Measurements from ENCODE around the gene OASL. TPM values are rescaled to one million over a fixed set of nuclear protein-coding genes. Genes with fewer than 3 reads are reported as not detected.

The OASL gene
- total RNA-seq, 4 donors from 2014 or later: 5.2 to 18.7 (median 11.5) TPM

DNA sequence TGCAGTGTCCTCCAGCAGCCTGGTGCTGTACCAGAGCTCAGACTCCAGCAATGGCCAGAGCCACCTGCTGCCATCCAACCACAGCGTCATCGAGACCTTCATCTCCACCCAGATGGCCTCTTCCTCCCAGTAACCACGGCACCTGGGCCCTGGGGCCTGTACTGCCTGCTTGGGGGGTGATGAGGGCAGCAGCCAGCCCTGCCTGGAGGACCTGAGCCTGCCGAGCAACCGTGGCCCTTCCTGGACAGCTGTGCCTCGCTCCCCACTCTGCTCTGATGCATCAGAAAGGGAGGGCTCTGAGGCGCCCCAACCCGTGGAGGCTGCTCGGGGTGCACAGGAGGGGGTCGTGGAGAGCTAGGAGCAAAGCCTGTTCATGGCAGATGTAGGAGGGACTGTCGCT lies 38.0 kb downstream of the OASL start:
- Histone ChIP-seq H3K36me3 (peaks cover 0 to 5% (median 0%) of the 10 kb centered on the region in 4 donors), H3K4me1 (no peaks in the 10 kb centered on the region), H3K27me3 (no peaks in the 10 kb centered on the region), H3K4me3 (no peak overlapping the region), H3K27ac (no peak overlapping the region), H3K9me3 (no peaks in the 10 kb centered on the region)
- TF ChIP-seq POLR2A (IDR thresholded peaks at IDR 0.05): no peak
- no peak for TF ChIP-seq POLR2AphosphoS5 (IDR thresholded peaks at IDR 0.05)
- no peak for TF ChIP-seq EP300 (IDR thresholded peaks at IDR 0.05; ENCODE audit: low read depth)
- TF ChIP-seq, protein P1, sequence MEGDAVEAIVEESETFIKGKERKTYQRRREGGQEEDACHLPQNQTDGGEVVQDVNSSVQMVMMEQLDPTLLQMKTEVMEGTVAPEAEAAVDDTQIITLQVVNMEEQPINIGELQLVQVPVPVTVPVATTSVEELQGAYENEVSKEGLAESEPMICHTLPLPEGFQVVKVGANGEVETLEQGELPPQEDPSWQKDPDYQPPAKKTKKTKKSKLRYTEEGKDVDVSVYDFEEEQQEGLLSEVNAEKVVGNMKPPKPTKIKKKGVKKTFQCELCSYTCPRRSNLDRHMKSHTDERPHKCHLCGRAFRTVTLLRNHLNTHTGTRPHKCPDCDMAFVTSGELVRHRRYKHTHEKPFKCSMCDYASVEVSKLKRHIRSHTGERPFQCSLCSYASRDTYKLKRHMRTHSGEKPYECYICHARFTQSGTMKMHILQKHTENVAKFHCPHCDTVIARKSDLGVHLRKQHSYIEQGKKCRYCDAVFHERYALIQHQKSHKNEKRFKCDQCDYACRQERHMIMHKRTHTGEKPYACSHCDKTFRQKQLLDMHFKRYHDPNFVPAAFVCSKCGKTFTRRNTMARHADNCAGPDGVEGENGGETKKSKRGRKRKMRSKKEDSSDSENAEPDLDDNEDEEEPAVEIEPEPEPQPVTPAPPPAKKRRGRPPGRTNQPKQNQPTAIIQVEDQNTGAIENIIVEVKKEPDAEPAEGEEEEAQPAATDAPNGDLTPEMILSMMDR (IDR thresholded peaks at IDR 0.05): no peak
- intact Hi-C loops (cut with DNase I; ENCODE audit: low total_unique reads) (no loop called here), in situ Hi-C loops (cut with MboI; ENCODE audit: low pct_ligation_motif_present in 1 of 4, low pct_unique_long_range_greater_than_20kb in 1 of 4, low sequenced_read_pairs in 3 of 4) (no loop called here)
- DNase-seq: no peak
- 84% methylated on average over 8 of the region's 11 CpGs; no CpG with 5 or more reads in 1 of the 2 donors for WGBS, 2 donors (ENCODE audit: low coverage in 1 of 2)

DNA sequence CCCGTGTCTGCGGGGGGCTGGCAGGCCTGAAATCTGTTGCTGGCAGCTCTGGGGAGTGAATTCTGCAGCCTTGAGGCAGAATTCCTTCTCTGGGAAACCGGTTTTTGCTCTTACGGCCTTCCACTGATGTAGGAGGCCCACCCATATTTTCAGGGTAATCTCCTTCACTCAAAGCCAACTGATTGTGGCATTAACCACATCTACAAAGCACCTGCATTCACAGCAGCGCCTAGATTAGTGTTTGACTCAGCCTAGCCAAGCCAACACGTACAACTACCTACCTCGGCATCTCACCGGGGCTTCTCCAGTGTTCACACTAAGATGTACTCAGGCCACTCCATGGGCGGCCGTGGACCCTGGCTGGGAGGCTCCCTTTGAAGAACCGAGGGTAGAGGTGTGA lies 38.5 kb downstream of the OASL start:
- 78% methylated on average over 11 of the region's 11 CpGs; no CpG with 5 or more reads in 1 of the 2 donors for WGBS, 2 donors (ENCODE audit: low coverage in 1 of 2)
- H3K9me3 ChIP-seq: no peaks in the 10 kb centered on the region
- H3K36me3 ChIP-seq: peaks cover 0 to 5% (median 0%) of the 10 kb centered on the region in 4 donors
- no peak for TF ChIP-seq POLR2AphosphoS5 (IDR thresholded peaks at IDR 0.05)
- TF ChIP-seq POLR2A (IDR thresholded peaks at IDR 0.05): no peak
- no peak for TF ChIP-seq EP300 (IDR thresholded peaks at IDR 0.05; ENCODE audit: low read depth)
- TF ChIP-seq, protein P1 (IDR thresholded peaks at IDR 0.05): no peak
- H3K27ac ChIP-seq: no peak overlapping the region
- H3K27me3 ChIP-seq: no peaks in the 10 kb centered on the region
- H3K4me3 ChIP-seq: no peak overlapping the region
- no peak for DNase-seq
- in situ Hi-C loops (cut with MboI; ENCODE audit: low pct_ligation_motif_present in 1 of 4, low pct_unique_long_range_greater_than_20kb in 1 of 4, low sequenced_read_pairs in 3 of 4) (no loop called here), intact Hi-C loops (cut with DNase I; ENCODE audit: low total_unique reads) (no loop called here)
- no peaks in the 10 kb centered on the region for H3K4me1 ChIP-seq

DNA sequence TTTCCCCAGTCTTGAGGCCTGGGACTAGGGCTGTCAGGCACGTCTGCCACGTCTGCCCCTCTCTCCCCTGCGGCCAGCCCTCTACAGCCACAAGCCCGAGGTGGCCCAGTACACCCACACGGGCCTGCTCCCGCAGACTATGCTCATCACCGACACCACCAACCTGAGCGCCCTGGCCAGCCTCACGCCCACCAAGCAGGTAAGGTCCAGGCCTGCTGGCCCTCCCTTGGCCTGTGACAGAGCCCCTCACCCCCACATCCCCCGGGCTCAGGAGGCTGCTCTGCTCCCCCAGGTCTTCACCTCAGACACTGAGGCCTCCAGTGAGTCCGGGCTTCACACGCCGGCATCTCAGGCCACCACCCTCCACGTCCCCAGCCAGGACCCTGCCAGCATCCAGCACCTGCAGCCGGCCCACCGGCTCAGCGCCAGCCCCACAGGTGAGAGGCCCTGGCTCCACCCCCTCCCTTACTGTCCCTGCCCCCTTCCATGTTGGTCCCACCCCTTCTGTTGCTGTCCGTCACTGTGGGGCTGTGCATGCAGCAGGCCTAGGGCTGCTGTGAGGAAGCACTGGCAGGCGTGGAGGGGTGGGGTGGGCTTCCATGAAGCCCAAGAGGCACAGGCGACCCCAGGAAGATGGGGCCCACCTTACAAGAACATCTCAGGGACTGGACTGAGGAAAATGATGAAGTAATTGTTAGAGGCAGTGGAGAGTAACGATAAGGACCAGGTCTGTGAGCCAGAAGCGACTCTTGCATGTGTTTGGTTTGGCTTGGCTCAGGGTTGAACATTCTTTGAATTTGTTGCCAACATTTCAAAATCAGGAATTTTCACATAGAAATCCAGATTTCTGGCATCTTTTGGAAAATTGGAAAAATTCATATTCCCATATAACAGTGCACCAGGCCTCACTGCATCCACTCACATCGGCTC lies 39.6 kb downstream of the OASL start:
- peaks cover 0 to 5% (median 0%) of the 10 kb centered on the region in 4 donors for H3K36me3 ChIP-seq
- H3K9me3 ChIP-seq: no peaks in the 10 kb centered on the region
- DNase-seq: no peak
- no peak overlapping the region for H3K27ac ChIP-seq
- in situ Hi-C loops (cut with MboI; ENCODE audit: low pct_ligation_motif_present in 1 of 4, low pct_unique_long_range_greater_than_20kb in 1 of 4, low sequenced_read_pairs in 3 of 4): no loop called here
- H3K4me1 ChIP-seq: no peaks in the 10 kb centered on the region
- WGBS, 2 donors (ENCODE audit: low coverage in 1 of 2): 68 to 77% methylated on average over 5 to 22 of the region's 23 CpGs
- TF ChIP-seq, protein P1 (IDR thresholded peaks at IDR 0.05): no peak
- TF ChIP-seq EP300 (IDR thresholded peaks at IDR 0.05; ENCODE audit: low read depth) (no peak), POLR2A (IDR thresholded peaks at IDR 0.05) (no peak), POLR2AphosphoS5 (IDR thresholded peaks at IDR 0.05) (no peak)
- intact Hi-C loops (cut with DNase I; ENCODE audit: low total_unique reads): no loop called here
- no peak overlapping the region for H3K4me3 ChIP-seq
- no peaks in the 10 kb centered on the region for H3K27me3 ChIP-seq

DNA sequence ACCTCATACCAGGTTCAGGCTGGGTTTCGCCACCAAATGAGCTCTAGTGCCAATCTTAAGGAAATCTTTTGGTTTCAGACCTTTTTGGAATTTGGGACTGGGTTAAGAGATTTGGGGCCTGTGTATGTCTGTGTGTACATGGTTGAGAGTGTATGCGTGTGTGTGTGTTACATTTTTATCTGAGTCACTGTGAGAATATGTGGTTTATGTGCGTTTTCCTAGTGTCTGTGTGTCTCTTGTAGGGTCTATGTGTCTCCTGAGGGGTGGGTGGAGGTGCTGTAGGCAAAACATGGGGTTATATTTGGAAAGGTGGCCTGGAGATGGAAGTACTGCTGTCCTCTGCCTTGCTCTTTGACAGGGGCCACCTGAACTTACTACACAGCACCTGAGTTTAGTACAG lies 40.6 kb downstream of the OASL start:
- in situ Hi-C loops (cut with MboI; ENCODE audit: low pct_ligation_motif_present in 1 of 4, low pct_unique_long_range_greater_than_20kb in 1 of 4, low sequenced_read_pairs in 3 of 4): no loop called here
- H3K27ac ChIP-seq: no peak overlapping the region
- no peak overlapping the region for H3K4me3 ChIP-seq
- no peaks in the 10 kb centered on the region for H3K4me1 ChIP-seq
- TF ChIP-seq, protein P1 (IDR thresholded peaks at IDR 0.05): no peak
- TF ChIP-seq POLR2AphosphoS5 (IDR thresholded peaks at IDR 0.05) (no peak), EP300 (IDR thresholded peaks at IDR 0.05; ENCODE audit: low read depth) (no peak), POLR2A (IDR thresholded peaks at IDR 0.05) (no peak)
- DNase-seq: no peak
- no peaks in the 10 kb centered on the region for H3K27me3 ChIP-seq
- H3K36me3 ChIP-seq: no peaks in the 10 kb centered on the region
- WGBS, 2 donors (ENCODE audit: low coverage in 1 of 2): 69 to 96% methylated on average over 3 of the region's 3 CpGs
- H3K9me3 ChIP-seq: no peaks in the 10 kb centered on the region
- intact Hi-C loops (cut with DNase I; ENCODE audit: low total_unique reads): no loop called here
